ENCODE measurements around the gene STK17B.

DNA sequence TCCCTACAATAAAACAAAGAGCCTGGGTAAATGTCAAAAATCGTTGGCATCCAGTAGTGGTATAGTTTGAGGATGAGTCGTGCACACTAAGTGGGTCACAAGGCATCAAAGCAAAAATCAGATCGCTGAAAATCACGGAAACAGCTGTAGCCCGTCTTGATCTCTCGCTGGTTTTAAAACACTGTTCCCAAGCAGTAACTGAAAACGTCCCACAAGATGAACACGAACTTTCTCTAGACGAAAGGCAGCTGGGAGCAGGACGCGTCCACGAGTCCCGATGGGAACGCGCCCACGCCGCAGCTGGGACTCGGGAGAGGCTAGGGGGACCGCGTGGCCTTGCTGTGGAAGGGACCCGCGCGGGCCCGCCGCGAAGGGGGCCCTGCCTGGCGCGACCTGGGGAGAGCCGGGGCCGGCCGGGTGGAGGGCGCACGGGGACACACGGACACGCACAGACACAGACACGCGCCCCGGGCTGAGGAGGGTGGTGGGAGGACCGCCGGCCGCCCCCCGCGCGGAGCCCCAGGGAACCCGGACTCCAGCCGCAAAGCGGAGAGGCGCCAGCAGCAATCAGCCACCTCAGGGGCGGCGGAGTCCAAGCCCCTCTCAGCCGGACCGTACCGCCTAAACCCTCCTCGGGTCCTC, 651 bp downstream of the STK17B start:
- no peak for TF ChIP-seq HDAC2 (IDR thresholded peaks at IDR 0.05)
- no peak for TF ChIP-seq EP300 (IDR thresholded peaks at IDR 0.05)
- TF ChIP-seq, protein P1, sequence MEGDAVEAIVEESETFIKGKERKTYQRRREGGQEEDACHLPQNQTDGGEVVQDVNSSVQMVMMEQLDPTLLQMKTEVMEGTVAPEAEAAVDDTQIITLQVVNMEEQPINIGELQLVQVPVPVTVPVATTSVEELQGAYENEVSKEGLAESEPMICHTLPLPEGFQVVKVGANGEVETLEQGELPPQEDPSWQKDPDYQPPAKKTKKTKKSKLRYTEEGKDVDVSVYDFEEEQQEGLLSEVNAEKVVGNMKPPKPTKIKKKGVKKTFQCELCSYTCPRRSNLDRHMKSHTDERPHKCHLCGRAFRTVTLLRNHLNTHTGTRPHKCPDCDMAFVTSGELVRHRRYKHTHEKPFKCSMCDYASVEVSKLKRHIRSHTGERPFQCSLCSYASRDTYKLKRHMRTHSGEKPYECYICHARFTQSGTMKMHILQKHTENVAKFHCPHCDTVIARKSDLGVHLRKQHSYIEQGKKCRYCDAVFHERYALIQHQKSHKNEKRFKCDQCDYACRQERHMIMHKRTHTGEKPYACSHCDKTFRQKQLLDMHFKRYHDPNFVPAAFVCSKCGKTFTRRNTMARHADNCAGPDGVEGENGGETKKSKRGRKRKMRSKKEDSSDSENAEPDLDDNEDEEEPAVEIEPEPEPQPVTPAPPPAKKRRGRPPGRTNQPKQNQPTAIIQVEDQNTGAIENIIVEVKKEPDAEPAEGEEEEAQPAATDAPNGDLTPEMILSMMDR (IDR thresholded peaks at IDR 0.05) = no peak; the same call in 2 of the 3 replicates
- TF ChIP-seq BHLHE40 (IDR thresholded peaks at IDR 0.05; ENCODE audit: low read depth, low read length) = no peak
- TF ChIP-seq RFX5 (IDR thresholded peaks at IDR 0.05) = no peak
- TF ChIP-seq, protein P2, sequence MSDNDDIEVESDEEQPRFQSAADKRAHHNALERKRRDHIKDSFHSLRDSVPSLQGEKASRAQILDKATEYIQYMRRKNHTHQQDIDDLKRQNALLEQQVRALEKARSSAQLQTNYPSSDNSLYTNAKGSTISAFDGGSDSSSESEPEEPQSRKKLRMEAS (IDR thresholded peaks at IDR 0.05) = peak; percentile 8; the same call in 1 of the 2 replicates
- no peak for TF ChIP-seq MAFK (IDR thresholded peaks at IDR 0.05; ENCODE audit: partially characterized antibody)
- TF ChIP-seq, protein P3, sequence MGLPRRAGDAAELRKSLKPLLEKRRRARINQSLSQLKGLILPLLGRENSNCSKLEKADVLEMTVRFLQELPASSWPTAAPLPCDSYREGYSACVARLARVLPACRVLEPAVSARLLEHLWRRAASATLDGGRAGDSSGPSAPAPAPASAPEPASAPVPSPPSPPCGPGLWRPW (IDR thresholded peaks at IDR 0.05) = no peak
- TF ChIP-seq, protein P4, sequence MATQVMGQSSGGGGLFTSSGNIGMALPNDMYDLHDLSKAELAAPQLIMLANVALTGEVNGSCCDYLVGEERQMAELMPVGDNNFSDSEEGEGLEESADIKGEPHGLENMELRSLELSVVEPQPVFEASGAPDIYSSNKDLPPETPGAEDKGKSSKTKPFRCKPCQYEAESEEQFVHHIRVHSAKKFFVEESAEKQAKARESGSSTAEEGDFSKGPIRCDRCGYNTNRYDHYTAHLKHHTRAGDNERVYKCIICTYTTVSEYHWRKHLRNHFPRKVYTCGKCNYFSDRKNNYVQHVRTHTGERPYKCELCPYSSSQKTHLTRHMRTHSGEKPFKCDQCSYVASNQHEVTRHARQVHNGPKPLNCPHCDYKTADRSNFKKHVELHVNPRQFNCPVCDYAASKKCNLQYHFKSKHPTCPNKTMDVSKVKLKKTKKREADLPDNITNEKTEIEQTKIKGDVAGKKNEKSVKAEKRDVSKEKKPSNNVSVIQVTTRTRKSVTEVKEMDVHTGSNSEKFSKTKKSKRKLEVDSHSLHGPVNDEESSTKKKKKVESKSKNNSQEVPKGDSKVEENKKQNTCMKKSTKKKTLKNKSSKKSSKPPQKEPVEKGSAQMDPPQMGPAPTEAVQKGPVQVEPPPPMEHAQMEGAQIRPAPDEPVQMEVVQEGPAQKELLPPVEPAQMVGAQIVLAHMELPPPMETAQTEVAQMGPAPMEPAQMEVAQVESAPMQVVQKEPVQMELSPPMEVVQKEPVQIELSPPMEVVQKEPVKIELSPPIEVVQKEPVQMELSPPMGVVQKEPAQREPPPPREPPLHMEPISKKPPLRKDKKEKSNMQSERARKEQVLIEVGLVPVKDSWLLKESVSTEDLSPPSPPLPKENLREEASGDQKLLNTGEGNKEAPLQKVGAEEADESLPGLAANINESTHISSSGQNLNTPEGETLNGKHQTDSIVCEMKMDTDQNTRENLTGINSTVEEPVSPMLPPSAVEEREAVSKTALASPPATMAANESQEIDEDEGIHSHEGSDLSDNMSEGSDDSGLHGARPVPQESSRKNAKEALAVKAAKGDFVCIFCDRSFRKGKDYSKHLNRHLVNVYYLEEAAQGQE (IDR thresholded peaks at IDR 0.05) = no peak

All from A549 (cell line).